OCI-LY1 (cell line): ENCODE results near the gene ZNF212.

Experiments used
- H2AFZ ChIP-seq: fragments of 200-600 bp; sonication (generic), shearing (Covaris generic); 2 replicates; pipeline ENCODE4 v1.6.0; 2014; ENCODE audit warnings: antibody characterized with exemption, mild to moderate bottlenecking, low read length
- H3F3A ChIP-seq: fragments of 200-600 bp; sonication (generic), shearing (Covaris generic); 2 replicates; pipeline ENCODE4 v1.6.0; 2014; ENCODE audit warnings: mild to moderate bottlenecking, antibody characterized with exemption, low read length, moderate library complexity; ENCODE audit not compliant: insufficient read depth
- H3K27ac ChIP-seq: fragments of 200-600 bp; sonication (generic); 2 replicates; pipeline ENCODE4 v1.5.1; 2014; ENCODE audit warnings: low read length, mixed run types, mild to moderate bottlenecking, low read depth; ENCODE audit not compliant: poor library complexity, severe bottlenecking
- H3K27me3 ChIP-seq: fragments of 200-600 bp; sonication (generic); 2 replicates; pipeline ENCODE4 v1.6.0; 2014; ENCODE audit warnings: antibody characterized with exemption, mild to moderate bottlenecking, low read length, moderate library complexity; ENCODE audit not compliant: insufficient read depth
- H3K36me3 ChIP-seq: fragments of 200-600 bp; sonication (generic); 2 replicates; pipeline ENCODE4 v1.6.1; 2014; ENCODE audit warnings: mild to moderate bottlenecking, antibody characterized with exemption, low read length, moderate library complexity, mixed read lengths; ENCODE audit not compliant: insufficient read depth
- H3K4me1 ChIP-seq: fragments of 200-600 bp; sonication (generic); 2 replicates; pipeline ENCODE4 v1.5.1; 2014; ENCODE audit warnings: mild to moderate bottlenecking, low read length, moderate library complexity; ENCODE audit not compliant: insufficient read depth, severe bottlenecking
- H3K4me2 ChIP-seq: fragments of 200-600 bp; sonication (generic), shearing (Covaris generic); 2 replicates; pipeline ENCODE4 v1.6.1; 2014; ENCODE audit warnings: low read length
- H3K4me3 ChIP-seq: fragments of 200-600 bp; sonication (generic); 2 replicates; pipeline ENCODE4 v1.5.1; 2014; ENCODE audit warnings: low read length, low read depth, mild to moderate bottlenecking, mixed read lengths; ENCODE audit not compliant: poor library complexity, severe bottlenecking
- H3K79me2 ChIP-seq: fragments of 200-600 bp; shearing (Covaris generic); 2 replicates; pipeline ENCODE4 v1.6.1; 2016; ENCODE audit warnings: mixed run types, low read length, mixed read lengths; ENCODE audit not compliant: insufficient read depth
- H3K9ac ChIP-seq: fragments of 200-600 bp; sonication (generic), shearing (Covaris generic); 2 replicates; pipeline ENCODE4 v1.6.1; 2014; ENCODE audit warnings: mild to moderate bottlenecking, low read length, mixed read lengths
- H3K9me2 ChIP-seq: fragments of 200-600 bp; sonication (generic), shearing (Covaris generic); 2 replicates; pipeline ENCODE4 v1.6.1; 2014; ENCODE audit warnings: low read depth, mild to moderate bottlenecking, low read length, mixed read lengths
- H3K9me3 ChIP-seq: fragments of 200-600 bp; shearing (Covaris generic); 2 replicates; pipeline ENCODE4 v1.6.1; 2014; ENCODE audit warnings: low read length, mixed read lengths
- H4K20me1 ChIP-seq: fragments of 200-600 bp; sonication (generic), shearing (Covaris generic); 2 replicates; pipeline ENCODE4 v1.6.0; 2016; ENCODE audit warnings: mild to moderate bottlenecking, low read length; ENCODE audit not compliant: insufficient read depth
- EZH2 ChIP-seq: fragments of 200-600 bp; sonication (generic), shearing (Covaris generic); IDR thresholded peaks from 2 replicates; pipeline ENCODE4 v1.8.0; 2017; ENCODE audit warnings: borderline replicate concordance, mixed run types, mild to moderate bottlenecking, antibody characterized with exemption, low read length, moderate library complexity, mixed read lengths
- TF ChIP-seq, protein P1 (sequence below): fragments of 200-600 bp; sonication (generic), shearing (Covaris generic); IDR thresholded peaks from 2 replicates; pipeline ENCODE4 v1.5.1; 2017; ENCODE audit warnings: mild to moderate bottlenecking, antibody characterized with exemption, low read length, moderate library complexity, mixed read lengths

Gene ZNF212

DNA sequence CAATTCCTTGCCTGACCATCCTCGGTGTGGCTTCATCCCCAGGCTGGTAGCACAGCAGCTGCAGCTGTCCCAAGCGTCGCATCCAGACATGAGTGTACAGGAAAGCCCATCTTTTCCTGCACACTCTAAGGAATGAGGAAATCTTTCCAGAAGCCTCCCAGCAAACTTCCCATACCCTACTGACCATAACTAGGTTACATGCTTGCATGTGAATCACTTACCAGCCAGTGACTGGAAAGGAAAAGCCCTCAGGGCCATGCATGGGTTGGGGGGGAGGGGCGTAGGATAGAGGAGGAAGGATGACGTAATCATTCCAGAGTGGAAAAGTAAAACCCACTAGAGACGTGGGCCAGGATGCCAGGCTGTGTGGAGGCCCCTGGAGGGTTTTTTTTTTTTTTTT, 18.9 kb upstream of the ZNF212 start:
- Histone ChIP-seq H3K4me2 (no peak overlapping the region), H2AFZ (no peak overlapping the region), H4K20me1 (no peaks in the 10 kb centered on the region), H3K9me2 (no peaks in the 10 kb centered on the region), H3K79me2 (no peaks in the 10 kb centered on the region), H3K36me3 (peaks cover 26% of the 10 kb centered on the region), H3K27me3 (no peaks in the 10 kb centered on the region), H3F3A (no peaks in the 10 kb centered on the region), H3K4me1 (no peaks in the 10 kb centered on the region), H3K27ac (no peak overlapping the region), H3K4me3 (no peak overlapping the region), H3K9me3 (no peaks in the 10 kb centered on the region), H3K9ac (no peak overlapping the region)
- TF ChIP-seq, protein P1, sequence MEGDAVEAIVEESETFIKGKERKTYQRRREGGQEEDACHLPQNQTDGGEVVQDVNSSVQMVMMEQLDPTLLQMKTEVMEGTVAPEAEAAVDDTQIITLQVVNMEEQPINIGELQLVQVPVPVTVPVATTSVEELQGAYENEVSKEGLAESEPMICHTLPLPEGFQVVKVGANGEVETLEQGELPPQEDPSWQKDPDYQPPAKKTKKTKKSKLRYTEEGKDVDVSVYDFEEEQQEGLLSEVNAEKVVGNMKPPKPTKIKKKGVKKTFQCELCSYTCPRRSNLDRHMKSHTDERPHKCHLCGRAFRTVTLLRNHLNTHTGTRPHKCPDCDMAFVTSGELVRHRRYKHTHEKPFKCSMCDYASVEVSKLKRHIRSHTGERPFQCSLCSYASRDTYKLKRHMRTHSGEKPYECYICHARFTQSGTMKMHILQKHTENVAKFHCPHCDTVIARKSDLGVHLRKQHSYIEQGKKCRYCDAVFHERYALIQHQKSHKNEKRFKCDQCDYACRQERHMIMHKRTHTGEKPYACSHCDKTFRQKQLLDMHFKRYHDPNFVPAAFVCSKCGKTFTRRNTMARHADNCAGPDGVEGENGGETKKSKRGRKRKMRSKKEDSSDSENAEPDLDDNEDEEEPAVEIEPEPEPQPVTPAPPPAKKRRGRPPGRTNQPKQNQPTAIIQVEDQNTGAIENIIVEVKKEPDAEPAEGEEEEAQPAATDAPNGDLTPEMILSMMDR = no peak
- TF ChIP-seq EZH2 = no peak

DNA sequence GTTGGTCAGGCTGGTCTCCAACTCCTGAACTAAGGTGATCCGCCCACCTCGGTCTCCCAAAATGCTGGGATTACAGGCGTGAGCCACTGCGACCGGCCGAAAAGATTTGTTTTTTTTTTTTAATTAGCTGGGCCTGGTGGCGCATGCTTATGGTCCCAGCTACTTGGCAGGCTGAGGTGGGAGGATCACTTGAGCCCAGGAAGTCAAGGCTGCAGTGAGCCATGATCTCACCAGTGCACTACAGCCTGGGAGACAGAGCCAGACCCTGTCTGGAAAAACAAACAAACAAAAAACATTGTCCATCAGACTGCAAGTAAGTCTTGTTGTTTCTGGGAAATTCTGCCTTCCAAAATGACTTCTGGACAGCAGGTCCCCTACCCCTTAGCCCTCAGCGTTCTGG, 16.3 kb upstream of the ZNF212 start:
- Histone ChIP-seq H3K9me3 (no peaks in the 10 kb centered on the region), H2AFZ (no peak overlapping the region), H3K9ac (no peak overlapping the region), H3K4me2 (no peak overlapping the region), H3K9me2 (no peaks in the 10 kb centered on the region), H3K79me2 (no peaks in the 10 kb centered on the region), H4K20me1 (no peaks in the 10 kb centered on the region), H3K4me1 (no peaks in the 10 kb centered on the region), H3K27ac (no peak overlapping the region), H3K4me3 (no peak overlapping the region), H3F3A (no peaks in the 10 kb centered on the region), H3K27me3 (no peaks in the 10 kb centered on the region), H3K36me3 (peaks cover 11% of the 10 kb centered on the region)
- TF ChIP-seq, protein P1 = no peak
- no peak for TF ChIP-seq EZH2

DNA sequence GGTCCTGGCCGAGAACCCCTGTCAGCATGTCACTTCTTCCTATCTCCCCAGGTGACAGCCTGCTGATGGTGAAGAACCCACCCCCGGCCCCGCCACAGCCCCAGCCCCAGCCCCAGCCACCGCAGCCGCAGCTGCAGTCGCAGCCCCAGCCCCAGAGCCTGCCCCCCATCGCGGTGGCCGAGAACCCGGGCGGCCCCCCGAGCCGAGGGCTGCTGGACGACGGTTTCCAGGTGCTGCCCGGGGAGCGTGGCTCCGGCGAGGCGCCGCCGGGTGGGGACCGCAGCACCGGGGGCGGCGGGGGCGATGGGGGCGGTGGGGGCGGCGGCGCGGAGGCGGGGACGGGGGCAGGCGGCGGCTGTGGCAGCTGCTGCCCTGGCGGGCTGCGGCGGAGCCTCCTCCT, 15.7 kb upstream of the ZNF212 start:
- Histone ChIP-seq H3K27me3 (no peaks in the 10 kb centered on the region), H3K4me3 (no peak overlapping the region), H3K36me3 (peaks cover 5% of the 10 kb centered on the region), H3K9me3 (no peaks in the 10 kb centered on the region), H3K9ac (no peak overlapping the region), H3K79me2 (no peaks in the 10 kb centered on the region), H3K4me2 (no peak overlapping the region), H4K20me1 (no peaks in the 10 kb centered on the region), H3K4me1 (no peaks in the 10 kb centered on the region), H2AFZ (no peak overlapping the region), H3K9me2 (no peaks in the 10 kb centered on the region), H3F3A (no peaks in the 10 kb centered on the region), H3K27ac (no peak overlapping the region)
- TF ChIP-seq, protein P1 = no peak
- no peak for TF ChIP-seq EZH2
